Chondrocyte (in vitro differentiated cells): ENCODE measurements around the gene LAMA5. TPM values are rescaled to one million over a fixed set of nuclear protein-coding genes. Genes with fewer than 3 reads are reported as not detected.

Experiments
- DNase-seq: peaks from one replicate; pipeline ENCODE4 v3.0.0; 2021; ENCODE audit warnings: mixed read lengths, low spot score
- H3K27ac Mint-ChIP-seq: one replicate; pipeline ENCODE4 v1.8.0; 2021; ENCODE audit warnings: mild to moderate bottlenecking, moderate library complexity, mixed read lengths; ENCODE audit not compliant: unreplicated experiment
- H3K27me3 Mint-ChIP-seq: 2 replicates; pipeline ENCODE4 v1.8.0; 2021; ENCODE audit warnings: low read depth, mixed read lengths
- H3K36me3 Mint-ChIP-seq: 2 replicates; pipeline ENCODE4 v1.8.0; 2021; ENCODE audit warnings: low read depth, mixed read lengths
- H3K4me1 Mint-ChIP-seq: 2 replicates; pipeline ENCODE4 v1.8.0; 2021; ENCODE audit warnings: low read depth, mild to moderate bottlenecking, mixed read lengths
- H3K4me3 Mint-ChIP-seq: one replicate; pipeline ENCODE4 v1.8.0; 2021; ENCODE audit warnings: mild to moderate bottlenecking, moderate library complexity, mixed read lengths; ENCODE audit not compliant: unreplicated experiment
- H3K9me3 Mint-ChIP-seq: 2 replicates; pipeline ENCODE4 v1.8.0; 2021; ENCODE audit warnings: low read depth, mixed read lengths
- total RNA-seq: library from RNA; stranded (reverse); gene quantifications from 3 replicates; pipeline ENCODE4 v1.2.1, GENCODE V29; 2021
- TF ChIP-seq, protein P1 (sequence below): fragments of 200-600 bp; sonication (generic); IDR thresholded peaks from 2 replicates; pipeline ENCODE4 v1.5.0; 2021; ENCODE audit warnings: antibody characterized with exemption, mild to moderate bottlenecking, moderate library complexity

Gene LAMA5
- total RNA-seq, 1 donor from 2014 or later = 368 TPM

DNA sequence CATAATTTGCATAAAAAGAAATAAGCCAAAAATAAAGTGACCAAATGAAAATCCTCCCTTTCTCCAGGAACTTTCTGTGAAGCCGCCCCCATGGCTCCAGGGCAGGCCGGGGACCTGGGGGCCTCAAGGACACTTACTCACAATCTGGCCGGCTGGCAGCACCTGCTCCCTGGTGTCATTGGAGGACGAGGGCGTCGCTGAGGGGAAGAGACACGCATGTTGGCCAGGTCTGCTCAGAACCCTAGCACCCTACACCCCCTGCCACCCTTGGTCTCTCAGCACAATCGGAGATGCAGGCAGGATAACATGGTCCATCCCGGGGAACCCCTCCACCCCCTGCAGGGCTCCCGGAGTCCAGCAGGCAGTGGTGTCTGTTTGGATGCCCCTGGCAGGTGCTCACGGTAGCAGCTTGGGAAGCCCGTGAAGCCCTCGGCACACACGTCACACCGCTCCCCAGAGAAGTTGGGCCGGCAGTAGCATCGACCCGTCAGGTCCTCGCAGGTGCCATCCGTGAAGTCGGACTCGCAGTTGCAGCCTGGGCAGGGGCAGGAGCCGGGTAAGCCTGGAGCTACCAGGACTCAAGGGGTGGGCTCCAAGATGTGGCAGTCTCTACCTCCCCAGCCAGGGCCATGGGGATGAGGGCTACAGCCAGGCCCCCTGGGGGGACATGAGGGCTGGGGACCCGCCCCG, 21.3 kb downstream of the LAMA5 start:
- H3K36me3 Mint-ChIP-seq = peaks cover 35% of the 10 kb centered on the region
- H3K27ac Mint-ChIP-seq = no peak overlapping the region

GRCh38 chr20:62344782-62345181, 22.3 kb downstream of the LAMA5 start:
- Mint-ChIP-seq H3K36me3 (peaks cover 37% of the 10 kb centered on the region), H3K9me3 (peaks cover 3% of the 10 kb centered on the region), H3K27me3 (no peaks in the 10 kb centered on the region), H3K4me3 (no peak overlapping the region), H3K4me1 (peaks cover 3% of the 10 kb centered on the region), H3K27ac (no peak overlapping the region)
- TF ChIP-seq, protein P1, sequence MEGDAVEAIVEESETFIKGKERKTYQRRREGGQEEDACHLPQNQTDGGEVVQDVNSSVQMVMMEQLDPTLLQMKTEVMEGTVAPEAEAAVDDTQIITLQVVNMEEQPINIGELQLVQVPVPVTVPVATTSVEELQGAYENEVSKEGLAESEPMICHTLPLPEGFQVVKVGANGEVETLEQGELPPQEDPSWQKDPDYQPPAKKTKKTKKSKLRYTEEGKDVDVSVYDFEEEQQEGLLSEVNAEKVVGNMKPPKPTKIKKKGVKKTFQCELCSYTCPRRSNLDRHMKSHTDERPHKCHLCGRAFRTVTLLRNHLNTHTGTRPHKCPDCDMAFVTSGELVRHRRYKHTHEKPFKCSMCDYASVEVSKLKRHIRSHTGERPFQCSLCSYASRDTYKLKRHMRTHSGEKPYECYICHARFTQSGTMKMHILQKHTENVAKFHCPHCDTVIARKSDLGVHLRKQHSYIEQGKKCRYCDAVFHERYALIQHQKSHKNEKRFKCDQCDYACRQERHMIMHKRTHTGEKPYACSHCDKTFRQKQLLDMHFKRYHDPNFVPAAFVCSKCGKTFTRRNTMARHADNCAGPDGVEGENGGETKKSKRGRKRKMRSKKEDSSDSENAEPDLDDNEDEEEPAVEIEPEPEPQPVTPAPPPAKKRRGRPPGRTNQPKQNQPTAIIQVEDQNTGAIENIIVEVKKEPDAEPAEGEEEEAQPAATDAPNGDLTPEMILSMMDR = no peak
- DNase-seq = no peak

More for the DNA sequence above, 21.3 kb downstream of the LAMA5 start:
- peaks cover 10% of the 10 kb centered on the region for H3K4me1 Mint-ChIP-seq
- H3K9me3 Mint-ChIP-seq = peaks cover 3% of the 10 kb centered on the region
- H3K27me3 Mint-ChIP-seq = no peaks in the 10 kb centered on the region
- no peak overlapping the region for H3K4me3 Mint-ChIP-seq
- DNase-seq = no peak
- TF ChIP-seq, protein P1 = no peak

GRCh38 chr20:62344092-62344491, 23.0 kb downstream of the LAMA5 start:
- no peak overlapping the region for H3K27ac Mint-ChIP-seq

DNA sequence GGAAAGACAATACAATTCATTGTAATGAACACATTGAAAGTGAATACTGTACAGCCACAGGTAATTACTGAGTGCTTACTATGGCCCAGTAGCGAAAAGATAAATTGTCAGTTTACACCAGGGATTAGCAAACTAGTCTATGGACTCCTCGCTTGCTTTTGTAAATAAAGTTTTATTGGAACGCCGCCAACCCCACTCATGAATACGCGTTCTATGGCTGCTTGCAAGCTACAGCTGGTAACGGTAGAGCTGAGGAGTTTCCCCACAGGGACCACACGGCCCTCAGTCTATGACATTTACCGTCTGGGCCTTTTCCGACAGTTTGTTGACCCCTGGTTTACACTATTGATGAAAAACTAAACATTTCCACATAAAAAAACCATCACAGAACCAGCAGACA, 24.2 kb downstream of the LAMA5 start:
- no peaks in the 10 kb centered on the region for H3K4me1 Mint-ChIP-seq

More at GRCh38 chr20:62344092-62344491, 23.0 kb downstream of the LAMA5 start:
- Mint-ChIP-seq H3K4me1 (no peaks in the 10 kb centered on the region), H3K9me3 (peaks cover 3% of the 10 kb centered on the region), H3K4me3 (no peak overlapping the region), H3K27me3 (no peaks in the 10 kb centered on the region), H3K36me3 (peaks cover 39% of the 10 kb centered on the region)
- TF ChIP-seq, protein P1 = no peak
- no peak for DNase-seq

DNA sequence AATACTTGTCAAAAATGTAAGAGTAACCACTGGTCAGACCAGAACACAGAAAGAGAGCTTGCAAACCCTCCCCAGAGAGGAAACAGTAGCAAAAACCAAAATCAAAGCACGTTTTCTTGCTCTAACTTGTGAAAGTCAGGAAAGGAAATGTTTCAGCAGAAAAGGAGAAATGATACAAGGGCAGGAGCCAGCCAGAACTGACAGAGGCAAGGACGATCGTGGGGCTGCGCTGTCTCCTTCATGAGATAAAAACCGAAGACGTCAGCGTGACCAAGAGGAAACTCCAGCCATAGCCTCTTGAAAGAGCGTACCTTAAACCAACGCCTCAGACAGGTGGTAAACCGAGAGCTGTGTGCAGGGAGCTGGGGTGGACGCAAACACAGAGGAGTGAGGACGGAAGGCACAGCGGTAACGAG, 27.5 kb downstream of the LAMA5 start:
- Mint-ChIP-seq H3K27ac (no peak overlapping the region), H3K27me3 (no peaks in the 10 kb centered on the region), H3K4me3 (no peak overlapping the region), H3K36me3 (peaks cover 34% of the 10 kb centered on the region), H3K9me3 (no peaks in the 10 kb centered on the region), H3K4me1 (no peaks in the 10 kb centered on the region)
- DNase-seq = no peak
- TF ChIP-seq, protein P1 = no peak

More for the DNA sequence above, 24.2 kb downstream of the LAMA5 start:
- Mint-ChIP-seq H3K27me3 (no peaks in the 10 kb centered on the region), H3K4me3 (no peak overlapping the region), H3K9me3 (no peaks in the 10 kb centered on the region), H3K27ac (no peak overlapping the region), H3K36me3 (peaks cover 35% of the 10 kb centered on the region)
- TF ChIP-seq, protein P1 = no peak
- no peak for DNase-seq
